Activated CD8-positive, alpha-beta T cell treated with anti-CD3 and anti-CD28 coated beads for 36 hours (primary cell): ENCODE data around the gene RAB40C. TPM values are rescaled to one million over a fixed set of nuclear protein-coding genes. Genes with fewer than 3 reads are reported as not detected.
A peak's percentile ranks its signal among the peaks of the same experiment; 100 is the strongest.

Experiments
- ATAC-seq: fragments of 200-7000 bp; cut with Tn5 transposase; one replicate; pipeline ENCODE4 v1.10.0; 2021; ENCODE audit warnings: mild to moderate bottlenecking, moderate library complexity
- CTCF ChIA-PET: fragments of 350-600 bp; sonication (Branson Sonifier 250); formaldehyde crosslinking; loops from one replicate; lab custom pipeline; 2021; ENCODE audit warnings: antibody characterized with exemption; lab: Charles Lee
- POLR2A ChIA-PET: fragments of 350-600 bp; sonication (Branson Sonifier 250); formaldehyde crosslinking; loops from one replicate; lab custom pipeline; 2021; ENCODE audit warnings: antibody characterized with exemption; lab: Charles Lee
- DNase-seq: peaks from one replicate; pipeline ENCODE4 v3.0.0-alpha.2; 2020
- H3K27ac Mint-ChIP-seq: one replicate; pipeline ENCODE4 v1.8.0; 2021; ENCODE audit warnings: mild to moderate bottlenecking, mixed read lengths
- H3K27me3 Mint-ChIP-seq: one replicate; pipeline ENCODE4 v1.8.0; 2021; ENCODE audit warnings: mixed read lengths
- H3K36me3 Mint-ChIP-seq: one replicate; pipeline ENCODE4 v1.8.0; 2021; ENCODE audit warnings: low read depth, mixed read lengths
- H3K4me1 Mint-ChIP-seq: one replicate; pipeline ENCODE4 v1.8.0; 2021; ENCODE audit warnings: low read depth, mixed read lengths
- H3K4me3 Mint-ChIP-seq: one replicate; pipeline ENCODE4 v1.8.0; 2021; ENCODE audit warnings: mild to moderate bottlenecking, moderate library complexity, mixed read lengths
- H3K9me3 Mint-ChIP-seq: one replicate; pipeline ENCODE4 v1.8.0; 2021; ENCODE audit warnings: mixed read lengths
- CTCF ChIP-seq: fragments of 200-600 bp; IDR thresholded peaks from one replicate; pipeline ENCODE4 v1.8.0; 2022; ENCODE audit warnings: antibody characterized with exemption, mild to moderate bottlenecking
- intact Hi-C: fragments of 100-400 bp; cut with micrococcal nuclease; formaldehyde crosslinking; loops from one replicate; pipeline ENCODE4 v1.10.0; 2022
- total RNA-seq, 2 experiments: library from RNA; stranded (reverse); gene quantifications; one replicate each; pipeline ENCODE4 v1.2.3, GENCODE V29; 2021

Gene RAB40C
- total RNA-seq, 2 experiments from 2014 or later, result 8.1 to 8.8 TPM

GRCh38 chr16:636206-637080 is 46.6 kb downstream of the RAB40C start, which contains the start of gene METTL26:
Gene METTL26, minus strand, starts transcription at chr16:636305. Its CDS starts 15 bp downstream, at chr16:636290.
- intact Hi-C loops, result no loop called here
- TF ChIP-seq CTCF, result no peak
- H3K4me1 Mint-ChIP-seq, result peaks cover 13% of the 10 kb centered on the region
- H3K27me3 Mint-ChIP-seq, result no peaks in the 10 kb centered on the region
- CTCF ChIA-PET, result interaction anchor here (1.0 to 3.1 kb wide), 6 partner anchors 12 to 244 kb away, joined by 3 to 13 read pairs (median 3); partner anchors contain the start of gene CAPN15
- H3K9me3 Mint-ChIP-seq, result no peaks in the 10 kb centered on the region
- H3K27ac Mint-ChIP-seq, result peak within 1 kb of the TSS; percentile 92
- peak within 1 kb of the TSS; percentile 89 for H3K4me3 Mint-ChIP-seq
- POLR2A ChIA-PET, result interaction anchor here (0.7 to 3.6 kb wide), 18 partner anchors 10 to 340 kb away, joined by 3 to 21 read pairs (median 4); partner anchors contain the start of genes JMJD8 and WDR90
- DNase-seq (peak; percentile 98), ATAC-seq (peak; percentile 86)
- peaks cover 3% of the 10 kb centered on the region for H3K36me3 Mint-ChIP-seq

GRCh38 chr16:637081-638018 is 47.5 kb downstream of the RAB40C start:
- Mint-ChIP-seq H3K27me3 (no peaks in the 10 kb centered on the region), H3K4me3 (peak overlapping the region; percentile 89), H3K27ac (no peak overlapping the region), H3K9me3 (no peaks in the 10 kb centered on the region), H3K36me3 (peaks cover 3% of the 10 kb centered on the region), H3K4me1 (peaks cover 13% of the 10 kb centered on the region)
- POLR2A ChIA-PET, result interaction anchor here (0.7 to 3.6 kb wide), 11 partner anchors 9 to 339 kb away, joined by 3 to 21 read pairs (median 4); partner anchors contain the start of gene WDR90
- CTCF ChIA-PET, result interaction anchor here (1.1 to 3.1 kb wide), 6 partner anchors 11 to 245 kb away, joined by 3 to 13 read pairs (median 3); partner anchors contain the start of genes CAPN15 and WDR90
- intact Hi-C loops, result no loop called here
- TF ChIP-seq CTCF, result no peak
- ATAC-seq (peak; percentile 71), DNase-seq (peak; percentile 90)

GRCh38 chr16:638034-638543 is 48.2 kb downstream of the RAB40C start:
- POLR2A ChIA-PET, result interaction anchor here (3.6 kb wide), 1 partner anchor 10 kb away, joined by 21 read pairs; the partner anchor contains the start of gene WDR90
- Mint-ChIP-seq H3K27ac (no peak overlapping the region), H3K4me1 (peaks cover 13% of the 10 kb centered on the region), H3K4me3 (no peak overlapping the region), H3K9me3 (no peaks in the 10 kb centered on the region), H3K36me3 (peaks cover 6% of the 10 kb centered on the region), H3K27me3 (no peaks in the 10 kb centered on the region)
- no peak for ATAC-seq
- intact Hi-C loops, result no loop called here
- CTCF ChIA-PET, result interaction anchor here (1.1 to 3.1 kb wide), 2 partner anchors 10 to 11 kb away, joined by 3 to 13 read pairs; partner anchors contain the start of gene WDR90
- no peak for DNase-seq
- TF ChIP-seq CTCF, result no peak

GRCh38 chr16:638836-639235 is 49.0 kb downstream of the RAB40C start:
- POLR2A ChIA-PET, result interaction anchor here (3.6 kb wide), 1 partner anchor 10 kb away, joined by 21 read pairs; the partner anchor contains the start of gene WDR90
- peaks cover 13% of the 10 kb centered on the region for H3K4me1 Mint-ChIP-seq
- no peaks in the 10 kb centered on the region for H3K9me3 Mint-ChIP-seq
- CTCF ChIA-PET, result interaction anchor here (1.1 to 3.1 kb wide), 2 partner anchors 9 to 11 kb away, joined by 3 to 13 read pairs; partner anchors contain the start of gene WDR90
- ATAC-seq, result no peak
- peaks cover 6% of the 10 kb centered on the region for H3K36me3 Mint-ChIP-seq
- intact Hi-C loops, result no loop called here
- no peaks in the 10 kb centered on the region for H3K27me3 Mint-ChIP-seq
- TF ChIP-seq CTCF, result no peak
- H3K4me3 Mint-ChIP-seq, result no peak overlapping the region
- DNase-seq, result no peak
- no peak overlapping the region for H3K27ac Mint-ChIP-seq
